Large intestine (tissue), 3 donors: ENCODE data around the gene SOCS4. TPM values are rescaled to one million over a fixed set of nuclear protein-coding genes. Genes with fewer than 3 reads are reported as not detected.
A peak's percentile ranks its signal among the peaks of the same experiment; 100 is the strongest.

ENCODE experiments used
- DNase-seq, 2 donors: peaks; one replicate each; pipeline versions ENCODE4 v3.0.0 to v3.0.0-alpha.2; 2013
- H3K27ac ChIP-seq: one replicate; pipeline ENCODE4 v1.5.1; 2013; ENCODE audit warnings: low read length
- H3K27me3 ChIP-seq: 2 replicates; pipeline ENCODE4 v1.6.1; 2013; ENCODE audit warnings: low read length; ENCODE audit not compliant: control insufficient read depth, insufficient read depth
- H3K36me3 ChIP-seq: 2 replicates; pipeline ENCODE4 v1.6.1; 2013; ENCODE audit warnings: low read length; ENCODE audit not compliant: control insufficient read depth, insufficient read depth
- H3K4me1 ChIP-seq: one replicate; pipeline ENCODE4 v1.6.1; 2013; ENCODE audit warnings: low read length; ENCODE audit not compliant: control insufficient read depth, insufficient read depth
- H3K4me3 ChIP-seq: one replicate; pipeline ENCODE4 v1.5.1; 2013; ENCODE audit warnings: low read length
- H3K9me3 ChIP-seq: one replicate; pipeline ENCODE4 v1.6.1; 2013; ENCODE audit warnings: mild to moderate bottlenecking, low read depth, low read length, moderate library complexity; ENCODE audit not compliant: control insufficient read depth
- WGBS: methylation state at CpG from one replicate; pipeline ENCODE4 v1.1.5; 2013; ENCODE audit warnings: low lambda C conversion rate; ENCODE audit not compliant: insufficient coverage; 5-methylcytosine and 5-hydroxymethylcytosine counted together
- polyA plus RNA-seq: library from polyadenylated mRNA; unstranded; fragments of 120-200 nt; gene quantifications from one replicate; pipeline ENCODE4 v1.2.1, GENCODE V29; 2013

The SOCS4 gene
- polyA plus RNA-seq, 1 donor = 12.0 TPM

GRCh38 chr14:55085060-55085660 lies 58.1 kb downstream of the SOCS4 start:
- H3K27ac ChIP-seq = peak overlapping the region; percentile 78
- H3K27me3 ChIP-seq = no peaks in the 10 kb centered on the region
- 0% methylated on average over 1 of the region's 4 CpGs for WGBS
- H3K36me3 ChIP-seq = no peaks in the 10 kb centered on the region
- H3K4me1 ChIP-seq = peaks cover 14% of the 10 kb centered on the region
- H3K4me3 ChIP-seq = no peak overlapping the region
- no peaks in the 10 kb centered on the region for H3K9me3 ChIP-seq
- peak; percentile 69 to 84 for DNase-seq

GRCh38 chr14:55086938-55087337 lies 59.9 kb downstream of the SOCS4 start:
- no peaks in the 10 kb centered on the region for H3K36me3 ChIP-seq
- H3K27ac ChIP-seq = no peak overlapping the region
- no peaks in the 10 kb centered on the region for H3K27me3 ChIP-seq
- 89% methylated on average over 3 of the region's 9 CpGs for WGBS
- no peaks in the 10 kb centered on the region for H3K9me3 ChIP-seq
- DNase-seq = no peak
- peaks cover 30% of the 10 kb centered on the region for H3K4me1 ChIP-seq
- no peak overlapping the region for H3K4me3 ChIP-seq

GRCh38 chr14:55088356-55088755 lies 61.3 kb downstream of the SOCS4 start:
- no peaks in the 10 kb centered on the region for H3K27me3 ChIP-seq
- no peaks in the 10 kb centered on the region for H3K9me3 ChIP-seq
- peaks cover 40% of the 10 kb centered on the region for H3K4me1 ChIP-seq
- no peak overlapping the region for H3K4me3 ChIP-seq
- no peak for DNase-seq
- no peaks in the 10 kb centered on the region for H3K36me3 ChIP-seq
- no peak overlapping the region for H3K27ac ChIP-seq

DNA sequence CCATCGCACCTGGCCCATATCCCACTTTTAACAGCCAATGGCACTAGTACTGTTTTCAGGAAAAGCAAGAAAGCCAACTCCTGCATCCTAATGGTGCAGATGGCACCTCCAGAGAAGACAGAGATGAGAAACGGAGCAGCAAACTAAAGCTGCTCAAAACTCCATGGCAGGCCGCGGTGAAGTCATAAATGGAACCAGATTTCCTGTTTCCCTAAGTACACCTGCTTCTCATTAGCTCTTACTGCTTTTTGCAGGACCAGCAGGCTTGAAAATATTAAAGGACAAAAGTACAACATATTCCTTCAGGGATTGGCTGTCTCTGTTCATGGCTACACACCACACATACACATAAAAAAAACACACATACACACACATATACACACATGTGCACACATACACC lies 65.3 kb downstream of the SOCS4 start:
- no CpG with 5 or more reads among the region's 4 CpGs for WGBS
- Histone ChIP-seq H3K27ac (peak overlapping the region; percentile 56), H3K4me1 (peaks cover 31% of the 10 kb centered on the region), H3K36me3 (no peaks in the 10 kb centered on the region), H3K9me3 (no peaks in the 10 kb centered on the region), H3K27me3 (no peaks in the 10 kb centered on the region), H3K4me3 (no peak overlapping the region)
- peak in 1 of 2 donors; percentile 62 for DNase-seq

DNA sequence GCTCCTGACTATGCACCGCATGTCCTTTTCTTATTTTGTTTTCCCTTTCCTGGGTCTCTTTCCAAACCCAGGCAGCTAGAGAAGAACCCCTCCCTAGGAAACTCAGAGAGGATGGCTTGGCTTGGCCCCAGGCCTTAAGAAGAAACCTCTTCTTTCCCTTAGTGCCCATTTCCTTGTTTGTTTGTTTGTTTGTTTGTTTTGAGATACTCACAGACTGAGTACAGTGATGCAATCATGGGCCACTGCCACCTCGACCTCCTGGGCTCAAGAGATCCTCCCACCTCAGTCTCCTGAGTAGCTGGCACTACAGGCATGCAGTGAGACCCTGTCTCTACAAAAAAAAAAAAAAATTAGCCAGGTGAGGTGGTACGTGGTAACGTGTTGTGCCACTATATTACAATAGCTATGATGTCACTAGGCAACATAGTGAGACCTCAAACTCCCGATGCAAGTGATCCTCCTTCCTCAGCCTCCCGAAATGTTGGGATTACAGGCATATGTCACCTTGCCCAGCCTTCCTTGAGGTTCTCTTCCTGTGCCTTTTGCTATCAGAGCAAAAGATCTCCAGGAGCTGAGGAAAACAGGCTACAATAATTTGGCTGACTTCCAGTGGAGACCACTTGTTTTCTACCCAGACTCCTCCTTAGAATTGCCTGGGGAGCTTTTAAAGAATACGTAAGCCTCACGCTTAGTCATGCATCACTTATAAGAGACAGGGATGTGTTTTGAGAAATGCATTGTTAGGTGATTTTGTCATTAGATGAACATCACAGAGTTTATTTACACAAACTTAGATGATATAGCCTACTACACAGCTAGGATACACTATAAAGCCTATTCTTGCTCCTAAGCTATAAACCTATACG lies 67.5 kb downstream of the SOCS4 start:
- Histone ChIP-seq H3K4me1 (peaks cover 45% of the 10 kb centered on the region), H3K9me3 (no peaks in the 10 kb centered on the region), H3K4me3 (no peak overlapping the region), H3K27ac (no peak overlapping the region), H3K36me3 (no peaks in the 10 kb centered on the region), H3K27me3 (no peaks in the 10 kb centered on the region)
- WGBS = no CpG with 5 or more reads among the region's 9 CpGs
- no peak for DNase-seq

GRCh38 chr14:55097881-55098560 lies 71.0 kb downstream of the SOCS4 start:
- peaks cover 31% of the 10 kb centered on the region for H3K4me1 ChIP-seq
- WGBS = no CpG with 5 or more reads among the region's 5 CpGs
- no peaks in the 10 kb centered on the region for H3K36me3 ChIP-seq
- no peak overlapping the region for H3K4me3 ChIP-seq
- peak overlapping the region; percentile 69 for H3K27ac ChIP-seq
- peak; percentile 48 to 71 for DNase-seq
- H3K9me3 ChIP-seq = no peaks in the 10 kb centered on the region
- no peaks in the 10 kb centered on the region for H3K27me3 ChIP-seq

GRCh38 chr14:55098561-55098898 lies 71.5 kb downstream of the SOCS4 start:
- H3K36me3 ChIP-seq = no peaks in the 10 kb centered on the region
- DNase-seq = no peak
- H3K4me1 ChIP-seq = peaks cover 35% of the 10 kb centered on the region
- H3K27me3 ChIP-seq = no peaks in the 10 kb centered on the region
- no peaks in the 10 kb centered on the region for H3K9me3 ChIP-seq
- WGBS = no CpG with 5 or more reads among the region's 1 CpG
- H3K4me3 ChIP-seq = no peak overlapping the region
- H3K27ac ChIP-seq = peak overlapping the region; percentile 69

Other genes with a start within 250 kb of the SOCS4 start
- 27.5 TPM for gene GCH1, start 124.4 kb upstream of the SOCS4 start, polyA plus RNA-seq
- gene WDHD1, start 137 bp upstream of the SOCS4 start, polyA plus RNA-seq = 8.1 TPM
- gene MAPK1IP1L, start 24.4 kb downstream of the SOCS4 start, polyA plus RNA-seq = 83.8 TPM
- gene LGALS3, start 102.0 kb downstream of the SOCS4 start, polyA plus RNA-seq = 873 TPM
- gene DLGAP5, start 164.3 kb downstream of the SOCS4 start, polyA plus RNA-seq = 11.6 TPM
- gene FBXO34, start 244.2 kb downstream of the SOCS4 start, polyA plus RNA-seq = 25.5 TPM